IPS-18a (cell line): Measurements from ENCODE around the gene FERMT1.
A peak's percentile ranks its signal among the peaks of the same experiment; 100 is the strongest.
"Not testable (repeated sequence)": the region's sequence is repeated elsewhere in the genome, so short reads cannot be mapped to it uniquely, and the experiment has no call there.

Experiments used
- H3K27ac ChIP-seq: one replicate; pipeline ENCODE4 v1.5.1; 2013; ENCODE audit warnings: low read length
- H3K27me3 ChIP-seq: one replicate; pipeline ENCODE4 v1.6.1; 2013; ENCODE audit warnings: mild to moderate bottlenecking, low read length; ENCODE audit not compliant: control insufficient read depth, insufficient read depth
- H3K36me3 ChIP-seq: one replicate; pipeline ENCODE4 v1.6.1; 2013; ENCODE audit warnings: low read depth, low read length; ENCODE audit not compliant: control insufficient read depth
- H3K4me1 ChIP-seq: one replicate; pipeline ENCODE4 v1.6.1; 2013; ENCODE audit warnings: low read depth, low read length; ENCODE audit not compliant: control insufficient read depth
- H3K4me3 ChIP-seq: one replicate; pipeline ENCODE4 v1.5.1; 2013; ENCODE audit warnings: low read length
- H3K9ac ChIP-seq: one replicate; pipeline ENCODE4 v1.6.1; 2013; ENCODE audit warnings: mild to moderate bottlenecking, low read length, moderate library complexity
- H3K9me3 ChIP-seq: one replicate; pipeline ENCODE4 v1.6.1; 2013; ENCODE audit warnings: low read depth, low read length; ENCODE audit not compliant: control insufficient read depth

Gene FERMT1

DNA sequence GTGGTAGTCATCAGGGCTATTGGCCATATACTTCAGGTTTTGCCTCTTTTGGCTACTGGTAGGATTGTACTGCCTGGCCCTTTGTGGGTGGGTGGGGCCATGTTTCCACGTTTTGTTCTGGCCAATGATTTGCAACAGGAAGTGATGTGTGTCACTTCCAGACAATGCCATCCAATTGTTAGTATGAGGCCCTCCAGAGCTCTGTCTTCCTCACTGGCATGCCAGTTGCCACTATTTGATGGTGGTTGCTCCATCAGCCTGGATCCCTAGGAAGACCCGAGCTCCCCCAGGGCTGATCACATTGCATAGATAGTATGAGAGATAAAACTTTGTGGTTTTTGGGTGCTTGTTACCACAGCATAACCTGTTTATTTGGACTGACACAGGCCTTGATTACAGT, 61.3 kb downstream of the FERMT1 start:
- no peaks in the 10 kb centered on the region for H3K36me3 ChIP-seq
- H3K9ac ChIP-seq: no peak overlapping the region
- H3K27me3 ChIP-seq: no peaks in the 10 kb centered on the region
- H3K9me3 ChIP-seq: no peaks in the 10 kb centered on the region
- no peak overlapping the region for H3K4me3 ChIP-seq
- H3K4me1 ChIP-seq: no peaks in the 10 kb centered on the region
- no peak overlapping the region for H3K27ac ChIP-seq

DNA sequence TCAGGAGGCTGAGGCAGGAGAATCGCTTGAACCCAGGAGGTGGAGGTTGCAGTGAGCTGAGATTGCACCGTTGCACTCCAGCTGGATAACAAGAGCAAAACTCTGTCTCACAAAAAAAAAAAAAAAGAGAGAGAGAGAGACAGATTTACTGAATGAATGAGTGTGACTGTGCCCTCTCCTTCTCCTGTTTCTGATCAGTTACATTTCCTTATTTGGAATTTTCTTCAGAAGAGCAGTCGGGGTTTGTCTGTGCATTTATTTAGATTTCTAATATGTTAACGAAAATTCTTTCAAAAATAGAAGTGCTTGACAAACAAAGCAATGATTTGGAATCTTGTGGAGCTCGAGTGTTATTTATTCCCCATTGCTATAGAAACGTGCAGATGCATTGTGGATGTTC, 62.6 kb downstream of the FERMT1 start:
- Histone ChIP-seq H3K36me3 (no peaks in the 10 kb centered on the region), H3K27ac (no peak overlapping the region), H3K4me3 (no peak overlapping the region)

DNA sequence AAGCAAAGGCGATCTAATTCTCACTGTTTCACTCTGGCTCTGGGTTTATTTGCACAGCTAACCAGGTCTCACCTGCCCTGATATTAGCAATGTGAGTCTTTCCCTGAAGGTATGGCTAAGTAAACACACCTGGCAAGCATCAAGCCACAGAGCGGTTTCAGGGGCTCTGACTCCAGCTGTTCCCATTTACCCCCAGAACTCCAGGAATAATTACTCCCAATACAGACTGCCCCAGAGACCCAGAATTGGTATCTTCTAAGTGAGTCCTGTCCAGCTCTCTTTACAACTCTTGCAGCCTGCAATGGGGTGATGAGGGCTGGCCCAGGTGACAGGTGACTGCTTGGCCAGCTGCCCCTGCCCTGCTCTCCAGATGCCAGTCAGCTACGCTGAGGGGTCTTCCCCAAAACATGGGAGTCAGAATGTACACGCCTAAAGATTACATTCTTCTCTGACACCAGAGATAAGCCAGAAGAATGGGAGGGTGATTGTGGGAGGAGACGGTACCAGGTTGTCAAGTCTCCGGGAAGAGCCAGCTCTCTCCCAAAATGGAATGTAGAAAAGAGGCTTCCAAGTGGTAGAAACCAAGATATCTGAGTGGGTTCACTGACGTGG, 64.0 kb downstream of the FERMT1 start:
- Histone ChIP-seq H3K4me3 (no peak overlapping the region), H3K36me3 (no peaks in the 10 kb centered on the region), H3K9me3 (no peaks in the 10 kb centered on the region), H3K27ac (no peak overlapping the region), H3K4me1 (no peaks in the 10 kb centered on the region), H3K9ac (no peak overlapping the region), H3K27me3 (peaks cover 4% of the 10 kb centered on the region)

More for the DNA sequence above, 62.6 kb downstream of the FERMT1 start:
- Histone ChIP-seq H3K9ac (no peak overlapping the region), H3K9me3 (no peaks in the 10 kb centered on the region), H3K27me3 (no peaks in the 10 kb centered on the region), H3K4me1 (no peaks in the 10 kb centered on the region)

DNA sequence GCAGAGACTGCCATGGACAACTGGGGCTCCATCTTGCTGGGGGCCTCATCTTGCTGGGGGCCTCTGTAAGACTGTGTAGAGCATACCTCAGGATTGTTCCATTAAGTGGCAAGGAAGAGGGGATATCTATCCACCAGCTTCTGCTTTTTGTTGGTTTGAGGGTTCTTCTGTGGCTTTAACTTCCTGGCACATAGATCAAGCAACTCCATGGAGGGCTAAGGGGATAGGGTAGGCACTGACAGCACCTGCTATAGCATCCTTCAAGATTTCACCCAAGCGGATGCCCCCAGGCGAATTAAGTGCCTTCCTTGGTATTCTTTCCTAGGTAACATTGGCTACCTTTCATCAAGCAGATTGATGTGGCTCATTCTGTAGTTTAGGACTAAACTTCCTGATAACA, 65.1 kb downstream of the FERMT1 start:
- Histone ChIP-seq H3K9ac (no peak overlapping the region), H3K27me3 (peaks cover 15% of the 10 kb centered on the region), H3K4me3 (no peak overlapping the region), H3K36me3 (no peaks in the 10 kb centered on the region), H3K9me3 (no peaks in the 10 kb centered on the region), H3K4me1 (no peaks in the 10 kb centered on the region), H3K27ac (no peak overlapping the region)

DNA sequence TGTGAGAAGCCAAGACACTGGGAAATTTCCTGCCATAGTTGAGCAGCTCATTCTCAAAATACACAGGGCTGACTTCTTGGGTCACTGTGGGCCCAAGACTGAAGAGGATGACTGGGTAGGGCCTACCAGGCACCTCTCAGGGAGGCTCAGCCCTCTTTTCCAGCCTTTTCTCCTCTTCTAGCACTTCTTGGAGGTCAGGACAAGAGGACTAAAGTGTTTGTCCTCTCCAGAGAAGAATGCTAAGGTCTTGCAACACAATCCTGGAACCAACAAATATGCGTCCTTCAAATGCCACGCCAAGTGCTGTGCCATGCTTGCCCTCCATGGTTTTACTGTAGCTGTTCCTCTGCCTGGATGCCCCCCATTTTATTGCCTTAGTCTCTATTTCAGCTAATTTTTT, 65.7 kb downstream of the FERMT1 start:
- H3K4me1 ChIP-seq: no peaks in the 10 kb centered on the region
- H3K27me3 ChIP-seq: peaks cover 21% of the 10 kb centered on the region
- no peaks in the 10 kb centered on the region for H3K9me3 ChIP-seq
- no peaks in the 10 kb centered on the region for H3K36me3 ChIP-seq
- H3K9ac ChIP-seq: no peak overlapping the region
- H3K27ac ChIP-seq: no peak overlapping the region
- H3K4me3 ChIP-seq: no peak overlapping the region

DNA sequence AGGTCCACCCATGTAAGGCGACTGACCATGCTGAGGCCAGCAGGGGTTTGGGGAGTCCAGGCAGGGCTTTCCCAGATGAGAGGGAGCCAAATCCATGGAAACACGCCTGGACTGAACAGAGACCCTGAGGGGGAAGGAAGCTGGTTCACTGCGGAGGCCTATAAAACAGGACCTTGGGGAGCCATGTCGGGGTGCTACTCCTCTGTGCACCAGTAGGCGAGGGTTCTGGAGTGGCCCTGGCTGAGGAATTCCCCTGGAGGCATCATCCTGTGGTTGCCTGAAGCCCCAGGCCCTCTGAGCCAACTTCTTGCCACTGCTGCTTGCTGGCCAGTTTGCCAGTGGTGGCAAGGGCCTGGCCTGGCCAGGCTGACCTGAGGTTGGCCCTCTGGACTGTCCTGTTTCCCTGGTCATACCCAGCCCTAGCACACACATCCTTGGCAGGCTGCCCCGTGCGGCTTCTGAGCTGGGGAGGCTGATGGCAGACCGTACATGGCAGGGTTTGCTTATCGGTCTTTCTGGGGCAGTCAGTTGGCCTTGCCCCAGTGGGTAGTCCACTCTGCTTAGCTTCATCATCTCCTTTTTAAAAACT, 66.8 kb downstream of the FERMT1 start:
- Histone ChIP-seq H3K36me3 (no peaks in the 10 kb centered on the region), H3K4me3 (no peak overlapping the region), H3K27me3 (peaks cover 31% of the 10 kb centered on the region), H3K4me1 (no peaks in the 10 kb centered on the region), H3K27ac (no peak overlapping the region), H3K9ac (no peak overlapping the region), H3K9me3 (no peaks in the 10 kb centered on the region)

DNA sequence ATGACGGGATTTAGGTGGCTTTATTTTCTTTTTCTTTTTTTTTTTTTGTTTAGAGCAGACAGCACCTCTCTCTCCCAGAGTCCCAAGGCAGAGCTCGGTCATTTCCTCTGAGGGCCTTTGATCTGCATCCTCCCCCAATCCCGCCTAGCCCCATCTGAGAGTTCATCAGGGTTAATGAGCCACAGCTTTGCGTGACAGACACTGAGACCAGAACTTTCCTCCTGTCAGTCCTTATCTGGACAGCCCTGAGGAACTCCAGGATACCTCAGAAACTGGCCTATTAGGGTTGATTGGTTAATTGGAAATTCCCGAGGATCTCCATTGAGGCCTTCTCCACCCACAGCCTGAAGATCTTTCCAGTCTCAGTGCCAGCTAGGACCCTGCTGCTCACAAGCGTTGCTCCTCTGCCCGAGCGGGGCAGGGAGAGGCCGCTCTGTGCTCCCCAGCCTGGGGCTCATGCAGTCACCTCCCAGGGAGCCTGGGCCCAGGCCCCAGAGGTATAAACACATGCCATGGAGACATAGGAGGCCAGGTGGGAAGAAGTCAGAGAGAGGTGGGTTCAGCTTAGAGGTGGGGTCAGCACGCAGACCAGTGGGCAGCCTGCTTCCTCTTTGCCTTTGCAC, 67.6 kb downstream of the FERMT1 start:
- Histone ChIP-seq H3K9ac (no peak overlapping the region), H3K36me3 (no peaks in the 10 kb centered on the region), H3K4me1 (no peaks in the 10 kb centered on the region), H3K27me3 (peaks cover 39% of the 10 kb centered on the region), H3K9me3 (no peaks in the 10 kb centered on the region), H3K27ac (no peak overlapping the region), H3K4me3 (no peak overlapping the region)

DNA sequence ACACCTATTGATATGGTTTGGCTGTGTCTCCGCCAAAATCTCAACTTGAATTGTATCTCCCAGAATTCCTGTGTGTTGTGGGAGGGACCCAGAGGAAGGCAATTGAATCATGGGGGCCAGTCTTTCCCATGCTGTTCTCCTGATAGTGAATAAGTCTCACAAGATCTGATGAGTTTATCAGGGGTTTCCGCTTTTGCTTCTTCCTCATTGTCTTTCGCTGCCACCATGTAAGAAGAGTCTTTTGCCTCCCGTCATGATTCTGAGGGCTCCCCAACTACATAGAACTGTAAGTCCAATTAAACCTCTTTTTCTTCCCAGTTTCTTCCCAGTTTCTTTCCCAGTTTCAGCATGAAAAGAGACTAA, 68.2 kb downstream of the FERMT1 start:
- not testable (repeated sequence) for H3K4me3 ChIP-seq, H3K27ac ChIP-seq, H3K9me3 ChIP-seq, H3K9ac ChIP-seq, H3K4me1 ChIP-seq, H3K36me3 ChIP-seq
- H3K27me3 ChIP-seq: peaks cover 46% of the 10 kb centered on the region

DNA sequence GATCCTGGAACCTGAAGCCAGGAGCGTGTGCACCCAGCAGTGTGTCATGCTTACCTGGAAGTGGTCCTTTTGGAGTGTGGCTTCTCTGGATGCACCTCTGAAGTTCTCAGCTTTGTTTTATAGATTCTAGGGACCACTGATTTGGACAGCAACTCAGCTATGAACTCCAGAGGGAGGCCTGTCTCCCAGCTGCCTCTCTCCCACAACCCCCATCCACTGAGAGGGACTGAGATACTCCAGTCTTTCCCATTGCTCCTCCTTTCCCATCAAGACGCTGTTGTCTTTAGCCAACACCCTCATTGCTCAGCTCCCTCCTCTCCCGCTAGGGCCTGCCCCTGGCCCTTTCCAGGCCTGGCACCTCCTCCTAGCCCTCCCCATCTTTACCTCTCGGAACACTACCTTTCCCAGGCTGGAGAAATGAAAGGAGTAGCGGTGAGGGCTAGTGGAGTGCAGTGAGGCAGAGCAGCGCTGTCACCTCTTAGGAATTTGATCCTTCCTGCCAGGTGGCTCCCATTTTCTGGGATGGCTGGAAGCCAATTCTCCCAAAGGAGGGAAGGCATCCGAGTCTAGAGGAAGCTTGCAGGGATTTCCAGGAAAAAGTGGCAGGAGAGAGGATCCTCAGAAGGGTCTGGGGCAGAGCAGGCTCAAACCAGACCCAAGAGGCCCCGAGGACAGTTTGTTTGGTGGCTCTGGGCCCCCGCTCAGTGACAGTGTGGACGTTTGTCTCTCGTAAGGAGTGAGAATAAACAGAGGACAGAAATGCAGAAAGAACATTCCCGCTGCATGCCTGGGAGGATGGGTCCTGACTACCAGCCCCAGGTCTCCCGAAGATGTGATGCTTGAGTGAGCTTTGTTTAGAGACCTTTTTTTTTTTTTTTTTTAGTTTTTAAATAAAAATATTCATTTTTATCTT, 68.8 kb downstream of the FERMT1 start, which contains the start of gene LRRN4:
Gene LRRN4, minus strand, starts transcription at position 285 of the 913 bp plus-strand sequence. CDS start 1,261 bp downstream, outside the sequence.
- Histone ChIP-seq H3K27me3 (peaks cover 46% of the 10 kb centered on the region), H3K9ac (no peak within 1 kb of the TSS), H3K4me1 (no peaks in the 10 kb centered on the region), H3K4me3 (peak within 1 kb of the TSS; percentile 39), H3K36me3 (no peaks in the 10 kb centered on the region), H3K9me3 (no peaks in the 10 kb centered on the region), H3K27ac (no peak within 1 kb of the TSS)

DNA sequence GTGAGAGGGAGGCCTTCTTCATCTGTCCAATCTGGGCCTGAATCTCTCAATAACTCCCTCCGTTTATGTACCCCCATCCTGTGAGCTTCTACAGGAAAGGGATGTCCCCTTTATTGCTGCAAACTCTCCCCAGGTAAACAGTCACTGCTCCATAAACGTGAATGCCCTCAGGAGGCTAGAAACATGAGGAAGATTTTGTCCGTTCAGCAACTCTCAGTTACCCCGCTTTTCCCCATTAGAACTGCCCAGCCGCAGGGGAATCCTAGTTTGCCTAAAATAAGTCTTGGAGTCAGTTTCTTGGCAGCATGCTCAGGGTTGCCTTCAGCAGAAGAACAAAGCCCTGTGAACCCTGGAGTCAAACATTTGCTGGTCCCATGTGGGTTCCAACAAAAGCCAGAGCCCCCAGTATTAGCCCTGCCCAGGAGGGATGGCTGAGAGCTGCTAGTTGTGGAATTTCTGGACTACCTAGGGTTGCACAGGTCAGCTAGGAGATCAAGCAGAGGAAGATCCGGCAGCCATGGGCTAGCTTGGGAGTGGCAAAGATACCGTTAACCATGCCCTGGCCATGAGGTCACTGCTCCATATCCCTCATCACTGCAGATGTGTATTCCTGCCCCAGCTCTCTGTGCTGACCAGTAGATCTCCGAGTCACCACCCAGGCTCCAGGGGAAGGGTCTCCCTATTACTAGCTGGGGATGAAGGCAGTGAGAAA, 69.6 kb downstream of the FERMT1 start:
- H3K36me3 ChIP-seq: no peaks in the 10 kb centered on the region
- H3K9ac ChIP-seq: no peak overlapping the region
- H3K27me3 ChIP-seq: peaks cover 46% of the 10 kb centered on the region
- H3K27ac ChIP-seq: no peak overlapping the region
- no peaks in the 10 kb centered on the region for H3K4me1 ChIP-seq
- peak overlapping the region; percentile 39 for H3K4me3 ChIP-seq
- no peaks in the 10 kb centered on the region for H3K9me3 ChIP-seq

DNA sequence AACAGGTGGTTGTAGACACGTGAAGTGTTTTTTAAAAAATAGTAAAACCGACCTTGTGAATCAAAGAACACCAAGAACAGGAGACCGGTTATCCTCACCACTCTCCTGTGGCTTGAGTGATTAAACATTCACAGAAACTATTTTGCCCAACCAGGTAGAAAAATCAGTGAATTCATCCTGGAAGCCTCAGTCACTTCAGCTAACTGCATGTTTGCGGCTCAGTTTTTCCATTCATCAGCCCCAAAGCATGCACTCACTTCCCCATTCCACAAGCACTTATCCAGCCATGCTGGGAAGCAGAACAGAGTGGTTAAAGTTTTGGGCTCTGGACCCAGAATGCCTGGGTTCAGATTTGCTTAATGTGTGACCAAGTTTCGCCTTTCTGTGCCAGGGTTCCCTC, 71.3 kb downstream of the FERMT1 start:
- H3K27me3 ChIP-seq: peaks cover 46% of the 10 kb centered on the region
- no peaks in the 10 kb centered on the region for H3K4me1 ChIP-seq
- H3K9ac ChIP-seq: no peak overlapping the region
- peak overlapping the region; percentile 39 for H3K4me3 ChIP-seq
- H3K9me3 ChIP-seq: no peaks in the 10 kb centered on the region
- no peaks in the 10 kb centered on the region for H3K36me3 ChIP-seq
- H3K27ac ChIP-seq: no peak overlapping the region
